ENCODE measurements around the gene GLP2R.

The GLP2R gene

DNA sequence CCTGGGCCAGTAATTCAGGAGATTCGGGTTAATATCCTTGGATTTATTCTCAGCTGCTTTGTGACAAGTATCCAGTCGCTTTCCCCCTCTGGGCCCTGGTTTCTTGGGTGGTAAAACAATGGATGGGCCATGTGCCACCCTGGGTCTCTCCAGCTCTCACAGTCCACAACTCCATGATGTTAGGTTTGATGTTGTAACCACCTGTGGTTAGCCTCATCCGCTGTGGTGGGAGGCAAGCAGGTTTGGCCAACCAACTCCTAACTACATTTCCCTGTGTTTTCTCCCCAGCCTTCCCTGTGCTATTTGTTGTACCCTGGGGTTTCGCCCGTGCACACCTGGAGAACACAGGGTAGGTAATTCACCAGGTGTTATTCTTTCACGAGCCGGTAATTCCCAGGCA, 35.1 kb downstream of the GLP2R start:
- Histone ChIP-seq H3K4ac (ENCODE audit: low read length) (no peak overlapping the region), H2BK120ac (ENCODE audit: low read depth, low read length) (no peak overlapping the region), H3K4me1 (ENCODE audit: control insufficient read depth in 2 of 2, insufficient read depth in 1 of 2, low read depth in 1 of 2, low read length in 2 of 2) (no peaks in the 10 kb centered on the region), H3K18ac (ENCODE audit: low read length) (no peak overlapping the region), H2BK12ac (ENCODE audit: low read length) (no peak overlapping the region), H4K8ac (ENCODE audit: low read depth, low read length) (no peak overlapping the region), H2AFZ (ENCODE audit: low read length) (no peak overlapping the region), H3K27me3 (ENCODE audit: control insufficient read depth in 3 of 3, insufficient read depth in 3 of 3, low read depth in 1 of 3, low read length in 3 of 3) (no peaks in the 10 kb centered on the region), H2AK5ac (ENCODE audit: low read depth, low read length) (no peak overlapping the region), H3K9ac (ENCODE audit: low read depth, low read length, poor library complexity) (no peak overlapping the region), H3K36me3 (replicated peaks in 1 of 2; ENCODE audit: control insufficient read depth in 2 of 2, insufficient read depth in 2 of 2, low read length in 2 of 2) (no peaks in the 10 kb centered on the region), H2BK15ac (ENCODE audit: low read length) (no peak overlapping the region), H3K79me1 (ENCODE audit: low read depth, low read length) (no peaks in the 10 kb centered on the region), H3K4me2 (ENCODE audit: insufficient read depth, low read length, poor library complexity, severe bottlenecking) (no peak overlapping the region), H3K23ac (ENCODE audit: low read depth, low read length, poor library complexity) (no peak overlapping the region), H3K14ac (ENCODE audit: low read length) (no peak overlapping the region), H2BK5ac (ENCODE audit: low read length) (no peak overlapping the region), H3K4me3 (ENCODE audit: low read length in 2 of 2) (no peak overlapping the region), H3K27ac (replicated peaks; ENCODE audit: low read length) (no peak overlapping the region), H4K91ac (ENCODE audit: low read depth, low read length, poor library complexity) (no peak overlapping the region), H3K9me3 (replicated peaks in 1 of 2; ENCODE audit: control insufficient read depth in 2 of 2, insufficient read depth in 1 of 2, low read depth in 1 of 2, low read length in 2 of 2) (peaks cover 0 to 5% of the 10 kb centered on the region in 2 donors)
- WGBS, 2 donors (ENCODE audit: extremely low coverage in 2 of 2, insufficient read length in 2 of 2, insufficient replicate concordance in 1 of 2) = no CpG with 5 or more reads among the region's 7 CpGs
- DNase-seq (ENCODE audit: low spot score) = no peak

DNA sequence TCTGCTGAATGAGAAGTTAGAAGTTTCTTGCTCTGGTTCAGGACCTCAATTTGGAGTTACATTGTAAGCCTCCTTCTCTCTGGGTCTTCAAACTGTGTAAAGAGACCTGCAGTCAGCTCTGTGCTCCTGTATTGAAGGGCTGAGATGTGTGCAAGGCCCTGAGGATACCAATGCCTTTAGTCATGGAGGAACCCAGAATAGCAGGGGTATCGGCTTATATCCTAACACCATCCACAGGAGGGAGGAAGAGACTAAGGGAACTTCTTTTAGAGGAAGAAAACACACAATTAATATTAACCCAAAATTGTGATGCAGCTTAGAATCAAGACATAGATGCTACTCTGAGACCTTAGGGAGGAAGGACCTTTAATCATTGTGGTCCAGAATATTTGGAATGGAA, 36.5 kb downstream of the GLP2R start:
- Histone ChIP-seq H3K4me2 (ENCODE audit: insufficient read depth, low read length, poor library complexity, severe bottlenecking) (no peak overlapping the region), H3K79me1 (ENCODE audit: low read depth, low read length) (no peaks in the 10 kb centered on the region), H2BK12ac (ENCODE audit: low read length) (no peak overlapping the region), H4K91ac (ENCODE audit: low read depth, low read length, poor library complexity) (no peak overlapping the region), H3K27me3 (ENCODE audit: control insufficient read depth in 3 of 3, insufficient read depth in 3 of 3, low read depth in 1 of 3, low read length in 3 of 3) (no peaks in the 10 kb centered on the region), H3K4ac (ENCODE audit: low read length) (no peak overlapping the region), H2AK5ac (ENCODE audit: low read depth, low read length) (no peak overlapping the region), H3K18ac (ENCODE audit: low read length) (no peak overlapping the region), H2BK5ac (ENCODE audit: low read length) (no peak overlapping the region), H3K9me3 (replicated peaks in 1 of 2; ENCODE audit: control insufficient read depth in 2 of 2, insufficient read depth in 1 of 2, low read depth in 1 of 2, low read length in 2 of 2) (peaks cover 0 to 5% of the 10 kb centered on the region in 2 donors), H3K23ac (ENCODE audit: low read depth, low read length, poor library complexity) (no peak overlapping the region), H2BK15ac (ENCODE audit: low read length) (no peak overlapping the region), H3K14ac (ENCODE audit: low read length) (no peak overlapping the region), H3K36me3 (replicated peaks in 1 of 2; ENCODE audit: control insufficient read depth in 2 of 2, insufficient read depth in 2 of 2, low read length in 2 of 2) (no peaks in the 10 kb centered on the region), H3K27ac (replicated peaks; ENCODE audit: low read length) (no peak overlapping the region), H3K9ac (ENCODE audit: low read depth, low read length, poor library complexity) (no peak overlapping the region), H3K4me1 (ENCODE audit: control insufficient read depth in 2 of 2, insufficient read depth in 1 of 2, low read depth in 1 of 2, low read length in 2 of 2) (no peaks in the 10 kb centered on the region), H2AFZ (ENCODE audit: low read length) (no peak overlapping the region), H2BK120ac (ENCODE audit: low read depth, low read length) (no peak overlapping the region), H4K8ac (ENCODE audit: low read depth, low read length) (no peak overlapping the region), H3K4me3 (ENCODE audit: low read length in 2 of 2) (no peak overlapping the region)
- WGBS, 2 donors (ENCODE audit: extremely low coverage in 2 of 2, insufficient read length in 2 of 2, insufficient replicate concordance in 1 of 2) = no CpG with 5 or more reads among the region's 1 CpG
- DNase-seq (ENCODE audit: low spot score) = no peak

DNA sequence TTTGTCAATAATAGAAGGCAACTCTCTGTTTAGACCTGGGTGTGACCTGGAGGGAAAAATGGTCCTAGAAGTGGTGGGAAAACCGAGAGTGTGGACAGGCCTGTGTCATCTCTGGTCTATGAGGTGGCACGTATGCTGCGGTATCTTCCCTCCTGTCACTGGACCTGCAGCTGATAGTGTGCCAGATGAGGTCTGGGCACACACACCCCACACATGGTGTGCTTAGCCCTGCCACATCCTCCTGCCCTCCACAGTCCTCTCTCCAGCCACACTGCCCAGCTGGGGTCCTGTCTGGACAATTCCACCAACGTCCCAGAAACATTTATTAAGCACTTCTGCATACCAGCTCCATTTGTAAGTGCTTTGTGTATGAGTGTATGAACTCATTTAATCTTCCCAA, 37.2 kb downstream of the GLP2R start:
- H3K4me2 ChIP-seq (ENCODE audit: insufficient read depth, low read length, poor library complexity, severe bottlenecking) = no peak overlapping the region
- peaks cover 0 to 1% of the 10 kb centered on the region in 2 donors for H3K9me3 ChIP-seq (replicated peaks in 1 of 2; ENCODE audit: control insufficient read depth in 2 of 2, insufficient read depth in 1 of 2, low read depth in 1 of 2, low read length in 2 of 2)
- no CpG with 5 or more reads among the region's 4 CpGs for WGBS, 2 donors (ENCODE audit: extremely low coverage in 2 of 2, insufficient read length in 2 of 2, insufficient replicate concordance in 1 of 2)

DNA sequence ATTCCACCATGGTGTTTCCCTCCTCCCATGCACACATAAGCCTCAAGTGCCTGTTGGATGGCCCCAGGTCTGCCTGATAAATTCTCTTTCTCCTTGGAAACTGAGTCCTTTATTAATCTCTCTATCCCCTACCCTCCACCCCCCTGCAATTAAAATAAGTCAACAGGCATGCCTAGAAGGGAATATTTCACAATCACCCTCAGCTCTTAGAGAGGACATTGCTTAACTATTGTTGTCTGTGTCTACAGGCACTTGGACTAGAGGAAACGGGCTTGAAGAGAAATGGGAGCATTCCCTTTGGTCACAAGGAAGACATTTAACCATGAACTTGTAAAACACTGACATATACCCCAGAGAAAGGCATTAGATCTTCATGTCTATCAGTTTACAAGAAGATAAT, 39.9 kb downstream of the GLP2R start:
- no peak overlapping the region for H2BK15ac ChIP-seq (ENCODE audit: low read length)
- no CpG with 5 or more reads among the region's 1 CpG for WGBS, 2 donors (ENCODE audit: extremely low coverage in 2 of 2, insufficient read length in 2 of 2, insufficient replicate concordance in 1 of 2)

More for the DNA sequence above, 37.2 kb downstream of the GLP2R start:
- H3K79me1 ChIP-seq (ENCODE audit: low read depth, low read length) = no peaks in the 10 kb centered on the region
- H2BK12ac ChIP-seq (ENCODE audit: low read length) = no peak overlapping the region
- no peaks in the 10 kb centered on the region for H3K27me3 ChIP-seq (ENCODE audit: control insufficient read depth in 3 of 3, insufficient read depth in 3 of 3, low read depth in 1 of 3, low read length in 3 of 3)
- peak overlapping the region in 1 of 2 donors; percentile 5 for H3K4me3 ChIP-seq (ENCODE audit: low read length in 2 of 2)
- no peaks in the 10 kb centered on the region for H3K36me3 ChIP-seq (replicated peaks in 1 of 2; ENCODE audit: control insufficient read depth in 2 of 2, insufficient read depth in 2 of 2, low read length in 2 of 2)
- no peak overlapping the region for H3K4ac ChIP-seq (ENCODE audit: low read length)
- H3K18ac ChIP-seq (ENCODE audit: low read length) = no peak overlapping the region
- no peak overlapping the region for H3K27ac ChIP-seq (replicated peaks; ENCODE audit: low read length)
- H3K9ac ChIP-seq (ENCODE audit: low read depth, low read length, poor library complexity) = no peak overlapping the region
- no peak for DNase-seq (ENCODE audit: low spot score)
- no peak overlapping the region for H2AK5ac ChIP-seq (ENCODE audit: low read depth, low read length)
- no peak overlapping the region for H2BK15ac ChIP-seq (ENCODE audit: low read length)
- no peak overlapping the region for H3K14ac ChIP-seq (ENCODE audit: low read length)
- no peak overlapping the region for H2BK120ac ChIP-seq (ENCODE audit: low read depth, low read length)
- no peak overlapping the region for H2BK5ac ChIP-seq (ENCODE audit: low read length)
- no peak overlapping the region for H3K23ac ChIP-seq (ENCODE audit: low read depth, low read length, poor library complexity)
- no peak overlapping the region for H4K91ac ChIP-seq (ENCODE audit: low read depth, low read length, poor library complexity)
- no peak overlapping the region for H2AFZ ChIP-seq (ENCODE audit: low read length)
- no peaks in the 10 kb centered on the region for H3K4me1 ChIP-seq (ENCODE audit: control insufficient read depth in 2 of 2, insufficient read depth in 1 of 2, low read depth in 1 of 2, low read length in 2 of 2)
- H4K8ac ChIP-seq (ENCODE audit: low read depth, low read length) = no peak overlapping the region

More for the DNA sequence above, 39.9 kb downstream of the GLP2R start:
- Histone ChIP-seq H4K91ac (ENCODE audit: low read depth, low read length, poor library complexity) (no peak overlapping the region), H4K8ac (ENCODE audit: low read depth, low read length) (no peak overlapping the region), H3K23ac (ENCODE audit: low read depth, low read length, poor library complexity) (no peak overlapping the region), H3K9ac (ENCODE audit: low read depth, low read length, poor library complexity) (no peak overlapping the region), H2BK5ac (ENCODE audit: low read length) (no peak overlapping the region), H2AK5ac (ENCODE audit: low read depth, low read length) (no peak overlapping the region), H3K36me3 (replicated peaks in 1 of 2; ENCODE audit: control insufficient read depth in 2 of 2, insufficient read depth in 2 of 2, low read length in 2 of 2) (no peaks in the 10 kb centered on the region), H3K14ac (ENCODE audit: low read length) (no peak overlapping the region), H3K18ac (ENCODE audit: low read length) (no peak overlapping the region), H2BK12ac (ENCODE audit: low read length) (no peak overlapping the region), H3K27ac (replicated peaks; ENCODE audit: low read length) (no peak overlapping the region), H3K27me3 (ENCODE audit: control insufficient read depth in 3 of 3, insufficient read depth in 3 of 3, low read depth in 1 of 3, low read length in 3 of 3) (no peaks in the 10 kb centered on the region), H3K4me3 (ENCODE audit: low read length in 2 of 2) (no peak overlapping the region), H3K4ac (ENCODE audit: low read length) (no peak overlapping the region), H2AFZ (ENCODE audit: low read length) (no peak overlapping the region), H3K4me1 (ENCODE audit: control insufficient read depth in 2 of 2, insufficient read depth in 1 of 2, low read depth in 1 of 2, low read length in 2 of 2) (no peaks in the 10 kb centered on the region), H3K4me2 (ENCODE audit: insufficient read depth, low read length, poor library complexity, severe bottlenecking) (no peak overlapping the region), H2BK120ac (ENCODE audit: low read depth, low read length) (no peak overlapping the region), H3K79me1 (ENCODE audit: low read depth, low read length) (no peaks in the 10 kb centered on the region), H3K9me3 (replicated peaks in 1 of 2; ENCODE audit: control insufficient read depth in 2 of 2, insufficient read depth in 1 of 2, low read depth in 1 of 2, low read length in 2 of 2) (no peaks in the 10 kb centered on the region)
- no peak for DNase-seq (ENCODE audit: low spot score)
